ENCODE data around the gene TTC34.

DNA sequence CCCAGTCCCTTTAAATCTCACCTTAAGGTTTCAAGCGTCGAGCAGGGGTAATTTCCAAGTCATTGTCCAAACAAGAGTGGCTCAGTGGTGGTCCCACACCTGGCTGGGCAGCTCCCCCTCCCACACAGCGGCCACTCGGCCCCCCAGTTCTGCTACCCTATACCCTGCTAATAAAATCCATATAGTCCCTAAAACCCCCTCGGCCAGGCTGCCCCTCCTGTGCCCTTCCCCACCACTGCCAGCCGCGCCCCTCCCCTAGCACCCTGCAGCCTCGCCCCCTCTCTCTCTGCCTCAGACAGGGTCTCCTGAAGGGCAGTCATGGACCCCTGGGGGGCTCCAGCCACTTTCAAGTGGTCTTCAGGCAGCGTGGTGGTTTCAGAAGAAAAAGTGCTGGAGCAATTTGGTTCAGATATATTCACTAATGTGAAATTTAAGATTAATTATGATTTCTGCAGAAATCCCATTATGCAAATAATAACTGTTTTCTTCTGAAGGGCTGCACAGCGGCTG, 34.2 kb upstream of the TTC34 start:
- TF ChIP-seq, protein P1, sequence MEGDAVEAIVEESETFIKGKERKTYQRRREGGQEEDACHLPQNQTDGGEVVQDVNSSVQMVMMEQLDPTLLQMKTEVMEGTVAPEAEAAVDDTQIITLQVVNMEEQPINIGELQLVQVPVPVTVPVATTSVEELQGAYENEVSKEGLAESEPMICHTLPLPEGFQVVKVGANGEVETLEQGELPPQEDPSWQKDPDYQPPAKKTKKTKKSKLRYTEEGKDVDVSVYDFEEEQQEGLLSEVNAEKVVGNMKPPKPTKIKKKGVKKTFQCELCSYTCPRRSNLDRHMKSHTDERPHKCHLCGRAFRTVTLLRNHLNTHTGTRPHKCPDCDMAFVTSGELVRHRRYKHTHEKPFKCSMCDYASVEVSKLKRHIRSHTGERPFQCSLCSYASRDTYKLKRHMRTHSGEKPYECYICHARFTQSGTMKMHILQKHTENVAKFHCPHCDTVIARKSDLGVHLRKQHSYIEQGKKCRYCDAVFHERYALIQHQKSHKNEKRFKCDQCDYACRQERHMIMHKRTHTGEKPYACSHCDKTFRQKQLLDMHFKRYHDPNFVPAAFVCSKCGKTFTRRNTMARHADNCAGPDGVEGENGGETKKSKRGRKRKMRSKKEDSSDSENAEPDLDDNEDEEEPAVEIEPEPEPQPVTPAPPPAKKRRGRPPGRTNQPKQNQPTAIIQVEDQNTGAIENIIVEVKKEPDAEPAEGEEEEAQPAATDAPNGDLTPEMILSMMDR (IDR thresholded peaks at IDR 0.05): no peak
- TF ChIP-seq ZFX (IDR thresholded peaks at IDR 0.05; ENCODE audit: borderline replicate concordance): no peak
